ENCODE data around the gene IDS. TPM values are rescaled to one million over a fixed set of nuclear protein-coding genes. Genes with fewer than 3 reads are reported as not detected.

IDS gene
- total RNA-seq, 1 experiment from 2014 or later, result 39.2 TPM

- Histone ChIP-seq H2BK20ac (ENCODE audit: low read depth, low read length, poor library complexity, severe bottlenecking) (no peak overlapping the region), H3K14ac (ENCODE audit: insufficient read depth, low read length) (no peak overlapping the region), H3K18ac (ENCODE audit: insufficient read length, low read depth, low read length) (no peak overlapping the region), H2BK15ac (ENCODE audit: low read depth, low read length) (no peak overlapping the region), H4K5ac (ENCODE audit: insufficient read length, low read depth, low read length) (no peak overlapping the region), H2BK5ac (ENCODE audit: insufficient read length, low read length) (no peak overlapping the region), H3K4me2 (ENCODE audit: insufficient read depth, insufficient read length, low read length) (no peak overlapping the region), H3K23me2 (ENCODE audit: insufficient read length, low read depth, low read length, poor library complexity, severe bottlenecking) (no peaks in the 10 kb centered on the region), H3K56ac (ENCODE audit: insufficient read length, low read depth, low read length) (no peak overlapping the region), H3K79me2 (ENCODE audit: insufficient read depth, low read length) (no peaks in the 10 kb centered on the region), H2AK5ac (ENCODE audit: insufficient read length, low read length) (no peak overlapping the region), H4K91ac (ENCODE audit: insufficient read length, low read depth, low read length) (no peak overlapping the region), H3K27me3 (ENCODE audit: insufficient read depth, low read length) (no peaks in the 10 kb centered on the region), H3K27ac (ENCODE audit: insufficient read length, low read depth, low read length) (no peak overlapping the region), H4K8ac (replicated peaks; ENCODE audit: insufficient read length, low read depth, low read length) (no peak overlapping the region), H3T11ph (ENCODE audit: low read length) (no peak overlapping the region), H3K4me1 (ENCODE audit: insufficient read depth, low read length) (no peaks in the 10 kb centered on the region), H3K4ac (ENCODE audit: low read depth, low read length) (no peak overlapping the region), H4K20me1 (ENCODE audit: control insufficient read depth, insufficient read depth, insufficient read length) (no peaks in the 10 kb centered on the region), H3K9ac (ENCODE audit: extremely low read depth, insufficient read length, low read length) (no peak overlapping the region), H2BK120ac (ENCODE audit: low read depth, low read length, poor library complexity, severe bottlenecking) (no peak overlapping the region), H3K23ac (ENCODE audit: insufficient read length, low read depth, low read length) (no peak overlapping the region), H2AFZ (ENCODE audit: low read length) (no peak overlapping the region), H3K9me3 (ENCODE audit: control insufficient read depth, low read depth, low read length) (peaks cover 57% of the 10 kb centered on the region), H2BK12ac (ENCODE audit: insufficient read length, low read depth, low read length) (no peak overlapping the region), H3K79me1 (ENCODE audit: insufficient read depth, low read depth, low read length, poor library complexity, severe bottlenecking) (no peaks in the 10 kb centered on the region)
- H3K27ac Mint-ChIP-seq, result no peak overlapping the region
- peaks cover 2% of the 10 kb centered on the region; the same call in 1 of the 2 replicates for H3K27me3 Mint-ChIP-seq (ENCODE audit: low read depth)
- no peak for TF ChIP-seq CTCF (conservative IDR thresholded peaks at IDR 0.05)
- WGBS (ENCODE audit: extremely low coverage, insufficient read length, low lambda C conversion rate), result no CpG with 5 or more reads among the region's 3 CpGs
- peaks cover 76 to 78% of the 10 kb centered on the region in 2 experiments for H3K9me3 Mint-ChIP-seq
- DNase-seq, result no peak
- H3K4me3 Mint-ChIP-seq, result no peak overlapping the region
- H3K36me3 Mint-ChIP-seq (ENCODE audit: insufficient read depth in 1 of 3, low read depth in 3 of 3), result peaks cover 0 to 15% (median 0%) of the 10 kb centered on the region in 3 experiments; a peak in 4 of 7 replicates
- 0 out of 4 replicates have a peak, but pooled peaks cover 0 to 2% of the 10 kb centered on the region in 2 experiments for H3K4me1 Mint-ChIP-seq
Observed at GRCh38 chrX:149467461-149467860, 37.6 kb downstream of the IDS start.
